HepG2 (cell line): ENCODE results near the gene PLCXD1. TPM values are rescaled to one million over a fixed set of nuclear protein-coding genes. Genes with fewer than 3 reads are reported as not detected.

Source experiments
- BATF2 ChIP-seq: sonication (generic); formaldehyde crosslinking; IDR thresholded peaks from 2 replicates; pipeline ENCODE4 v1.8.0; 2022; ENCODE audit warnings: mild to moderate bottlenecking, missing genetic modification reagents, moderate library complexity
- CERS6 ChIP-seq: sonication (generic); formaldehyde crosslinking; IDR thresholded peaks from 2 replicates; pipeline ENCODE4 v1.5.0; 2020; ENCODE audit warnings: missing genetic modification reagents
- FOXM1 ChIP-seq: sonication (generic); formaldehyde crosslinking; IDR thresholded peaks from 2 replicates; pipeline ENCODE4 v1.5.0; 2020; ENCODE audit warnings: missing genetic modification reagents
- GLMP ChIP-seq: sonication (generic); formaldehyde crosslinking; IDR thresholded peaks from 2 replicates; pipeline ENCODE4 v1.9.0; 2021; ENCODE audit warnings: missing genetic modification reagents, mild to moderate bottlenecking, borderline replicate concordance
- GTF2F1 ChIP-seq: fragments of 150-350 bp; IDR thresholded peaks from 2 replicates; pipeline ENCODE4 v1.6.1; 2014; ENCODE audit warnings: low read length
- HES4 ChIP-seq: sonication (generic); formaldehyde crosslinking; IDR thresholded peaks from 2 replicates; pipeline ENCODE4 v1.9.0; 2021; ENCODE audit warnings: mild to moderate bottlenecking, missing genetic modification reagents, borderline replicate concordance
- HINFP ChIP-seq: sonication (generic); formaldehyde crosslinking; IDR thresholded peaks from 2 replicates; pipeline ENCODE4 v1.4.0; 2020; ENCODE audit warnings: low read depth, mild to moderate bottlenecking, missing genetic modification reagents
- MED1 ChIP-seq: sonication (generic); formaldehyde crosslinking; IDR thresholded peaks from 2 replicates; pipeline ENCODE4 v1.4.0; 2020; ENCODE audit warnings: missing genetic modification reagents
- MTA3 ChIP-seq: sonication (generic); formaldehyde crosslinking; IDR thresholded peaks from 2 replicates; pipeline ENCODE4 v1.4.0; 2020; ENCODE audit warnings: missing genetic modification reagents
- NCOA2 ChIP-seq: sonication (generic); formaldehyde crosslinking; IDR thresholded peaks from 2 replicates; pipeline ENCODE4 v1.8.0; 2022; ENCODE audit warnings: inconsistent platforms
- NFYC ChIP-seq: IDR thresholded peaks from 2 replicates; pipeline ENCODE4 v1.6.1; 2016; ENCODE audit warnings: missing genetic modification reagents, missing compliant biosample characterization
- NPAS2 ChIP-seq: sonication (generic); formaldehyde crosslinking; IDR thresholded peaks from 2 replicates; pipeline ENCODE4 v1.8.0; 2022; ENCODE audit warnings: mild to moderate bottlenecking, missing genetic modification reagents, borderline replicate concordance
- PHF21A ChIP-seq: sonication (generic); formaldehyde crosslinking; IDR thresholded peaks from 2 replicates; pipeline ENCODE4 v1.5.0; 2020; ENCODE audit warnings: mild to moderate bottlenecking, missing genetic modification reagents
- TBL1XR1 ChIP-seq: fragments of 150-350 bp; IDR thresholded peaks from 2 replicates; pipeline ENCODE4 v1.6.1; 2014; ENCODE audit warnings: borderline replicate concordance, low read length; ENCODE audit not compliant: partially characterized antibody
- U2AF2 ChIP-seq: fragments of 200-400 bp; formaldehyde crosslinking; IDR thresholded peaks from 2 replicates; pipeline ENCODE4 v1.6.1; 2017; ENCODE audit warnings: low read depth, mild to moderate bottlenecking, low read length
- ZBTB8A ChIP-seq: sonication (generic); formaldehyde crosslinking; IDR thresholded peaks from 2 replicates; pipeline ENCODE4 v1.4.0; 2020; ENCODE audit warnings: mild to moderate bottlenecking, low read depth, missing genetic modification reagents, borderline replicate concordance
- ZFP1 ChIP-seq: IDR thresholded peaks from 2 replicates; pipeline ENCODE4 v1.6.1; 2016
- ZNF282 ChIP-seq: fragments of 450-650 bp; IDR thresholded peaks from 2 replicates; pipeline ENCODE4 v1.6.1; 2018; ENCODE audit not compliant: partially characterized antibody
- ZNF317 ChIP-seq: sonication (generic); formaldehyde crosslinking; IDR thresholded peaks from 2 replicates; pipeline ENCODE4 v1.5.0; 2020; ENCODE audit warnings: mild to moderate bottlenecking, missing genetic modification reagents
- ZNF431 ChIP-seq: sonication (generic); formaldehyde crosslinking; IDR thresholded peaks from 2 replicates; pipeline ENCODE4 v1.9.0; 2022; ENCODE audit warnings: missing genetic modification reagents, low read depth, mild to moderate bottlenecking, borderline replicate concordance
- ZNF501 ChIP-seq: sonication (generic); formaldehyde crosslinking; IDR thresholded peaks from 2 replicates; pipeline ENCODE4 v1.5.1; 2020; ENCODE audit warnings: mild to moderate bottlenecking, moderate library complexity, missing genetic modification reagents
- ZNF562 ChIP-seq: sonication (generic); formaldehyde crosslinking; IDR thresholded peaks from 2 replicates; pipeline ENCODE4 v1.8.0; 2022; ENCODE audit warnings: missing genetic modification reagents, borderline replicate concordance
- ZNF747 ChIP-seq: sonication (generic); formaldehyde crosslinking; IDR thresholded peaks from 2 replicates; pipeline ENCODE4 v1.8.1; 2023; ENCODE audit warnings: missing genetic modification reagents, mild to moderate bottlenecking, borderline replicate concordance
- ZNF775 ChIP-seq: sonication (generic); formaldehyde crosslinking; IDR thresholded peaks from 2 replicates; pipeline ENCODE4 v1.4.0; 2020; ENCODE audit warnings: missing genetic modification reagents, mild to moderate bottlenecking, moderate library complexity, borderline replicate concordance
- ZSCAN25 ChIP-seq: sonication (generic); formaldehyde crosslinking; IDR thresholded peaks from 2 replicates; pipeline ENCODE4 v1.8.0; 2022; ENCODE audit warnings: mild to moderate bottlenecking, missing genetic modification reagents
- polyA plus RNA-seq, 8 experiments: library from polyadenylated mRNA; depleted of rRNA in 3 of 8; stranded (reverse) in 7 of 8; unstranded in 1 of 8; fragments of >200 nt; fragmentation: Illumina TruSeq in 4 of 8; extraction: Trizol in 4 of 8; gene quantifications; 2 replicates each; pipeline versions ENCODE4 v1.2.1 to v1.2.3, GENCODE V29; 2011 to 2016; ENCODE audit warnings: low read depth in 4 of 8, missing spikeins in 1 of 8, mixed read lengths in 1 of 8; ENCODE audit not compliant: insufficient read depth in 1 of 8
- total RNA-seq, 5 experiments: library from RNA; depleted of rRNA; stranded (reverse); fragments of >200 nt; fragmentation: Illumina TruSeq; extraction: Trizol; gene quantifications; 2 replicates each; pipeline ENCODE4 v1.2.3, GENCODE V29; 2016; ENCODE audit warnings: low read depth in 1 of 5

PLCXD1 gene
- total and polyA plus RNA-seq, 2 of the 13 experiments (the other 11 are each of a cell fraction or from before 2014, with no cell fraction given), result 87.7 to 153 TPM

GRCh38 chrX:318739-319578 lies 37.8 kb downstream of the PLCXD1 start, which contains the start of gene GTPBP6 (continued):
- TF ChIP-seq GLMP (CRISPR knock-in tag) (no peak), ZNF747 (CRISPR knock-in tag) (no peak; the same call in 1 of the 2 replicates), HES4 (0 out of 2 replicates have a peak, but pooled peaks have one; percentile 51), ZSCAN25 (CRISPR knock-in tag) (peak; percentile 47), BATF2 (CRISPR knock-in tag) (no peak), NPAS2 (CRISPR knock-in tag) (no peak), ZNF775 (CRISPR knock-in tag) (no peak), FOXM1 (CRISPR knock-in tag) (no peak), MED1 (CRISPR knock-in tag) (peak; percentile 62), PHF21A (CRISPR knock-in tag) (no peak), GTF2F1 (no peak), CERS6 (CRISPR knock-in tag) (no peak), U2AF2 (no peak), ZBTB8A (CRISPR knock-in tag) (no peak), MTA3 (CRISPR knock-in tag) (no peak), ZFP1 (CRISPR knock-in tag) (no peak), ZNF431 (no peak), TBL1XR1 (no peak), NCOA2 (CRISPR knock-in tag) (no peak), ZNF501 (CRISPR knock-in tag) (peak; percentile 38; the same call in 1 of the 2 replicates), NFYC (CRISPR knock-in tag) (peak; percentile 99), HINFP (CRISPR knock-in tag) (no peak), ZNF317 (CRISPR knock-in tag) (no peak), ZNF282 (no peak), ZNF562 (CRISPR knock-in tag) (no peak)
